GM12873 (cell line): ENCODE data around the gene ADCY5.

Experiments
- CTCF ChIP-seq: IDR thresholded peaks from 2 replicates; pipeline ENCODE4 v1.5.1; 2012; ENCODE audit warnings: low read depth, mild to moderate bottlenecking, moderate library complexity, low read length, control low read depth; ENCODE audit not compliant: insufficient read depth; ENCODE audit errors: missing control alignments

Gene ADCY5

DNA sequence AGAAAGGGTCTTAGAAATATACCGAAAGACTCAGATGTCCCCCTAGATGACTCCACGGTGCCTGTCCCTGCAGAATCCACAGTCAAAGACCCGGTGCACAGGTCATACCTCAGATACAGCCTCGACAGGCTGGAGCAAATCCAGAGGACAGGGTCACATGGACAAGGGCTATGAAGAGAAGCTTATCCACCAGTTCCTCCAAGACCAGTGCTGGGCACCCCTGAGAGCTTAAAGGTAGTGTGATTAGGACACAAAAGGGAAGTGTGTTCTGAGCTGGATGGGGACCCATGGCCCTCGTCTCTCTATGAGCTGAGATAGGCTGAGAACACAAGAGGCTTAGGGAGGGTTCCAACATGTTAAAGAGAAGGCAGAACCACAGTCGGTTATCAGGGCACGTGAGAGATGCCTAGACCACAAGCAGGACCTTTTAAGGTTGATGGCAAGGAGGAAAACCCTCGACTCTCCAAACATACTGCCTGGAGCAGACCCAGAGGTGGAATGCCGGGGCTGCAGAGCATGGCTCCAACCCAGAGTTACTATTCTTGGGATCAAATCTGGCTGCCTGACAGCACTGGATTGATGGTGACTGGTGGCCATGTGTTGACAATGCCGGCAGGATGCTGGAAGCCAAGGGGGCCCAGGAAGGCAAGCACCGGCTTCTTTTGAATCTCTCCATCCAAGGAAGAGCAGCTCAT lies 46.9 kb downstream of the ADCY5 start:
- TF ChIP-seq CTCF, result no peak

DNA sequence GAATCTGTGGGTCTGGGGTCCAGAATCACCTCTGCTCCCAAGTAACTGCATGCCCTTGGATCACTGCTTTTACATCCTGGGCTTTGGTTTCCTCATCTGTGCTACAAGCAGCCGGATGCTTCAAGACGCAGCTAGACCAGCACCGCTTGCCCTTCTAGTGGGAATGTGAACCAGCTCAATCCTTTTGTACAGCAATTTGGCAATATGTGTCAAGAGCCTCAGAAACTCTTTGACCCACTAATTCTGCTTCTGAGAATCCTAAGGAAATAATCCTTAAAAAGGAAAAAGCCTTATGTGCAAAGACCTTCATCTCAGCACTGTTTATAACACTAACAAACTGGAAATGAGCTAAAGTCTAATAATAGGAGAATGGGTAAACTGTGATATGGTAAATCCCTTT lies 48.7 kb downstream of the ADCY5 start:
- TF ChIP-seq CTCF, result no peak

DNA sequence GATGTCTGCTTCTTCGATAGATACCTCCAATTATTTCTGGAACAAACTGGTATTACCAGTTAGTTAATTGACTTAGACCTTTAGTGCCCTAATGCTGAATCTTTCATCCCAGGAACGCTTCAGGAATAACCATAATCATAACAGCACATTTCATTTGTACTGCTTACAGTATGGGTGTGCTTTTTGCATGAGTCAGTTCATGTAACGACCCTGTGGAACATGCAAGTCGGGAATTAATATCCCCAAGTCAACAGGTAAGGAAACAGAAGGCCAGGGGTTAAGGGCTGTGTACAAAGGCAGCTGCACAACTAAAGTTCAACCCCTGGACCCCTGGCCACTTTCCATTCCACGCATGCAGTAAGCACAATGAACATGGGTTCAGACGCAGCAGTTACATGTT lies 49.2 kb downstream of the ADCY5 start:
- TF ChIP-seq CTCF, result no peak

DNA sequence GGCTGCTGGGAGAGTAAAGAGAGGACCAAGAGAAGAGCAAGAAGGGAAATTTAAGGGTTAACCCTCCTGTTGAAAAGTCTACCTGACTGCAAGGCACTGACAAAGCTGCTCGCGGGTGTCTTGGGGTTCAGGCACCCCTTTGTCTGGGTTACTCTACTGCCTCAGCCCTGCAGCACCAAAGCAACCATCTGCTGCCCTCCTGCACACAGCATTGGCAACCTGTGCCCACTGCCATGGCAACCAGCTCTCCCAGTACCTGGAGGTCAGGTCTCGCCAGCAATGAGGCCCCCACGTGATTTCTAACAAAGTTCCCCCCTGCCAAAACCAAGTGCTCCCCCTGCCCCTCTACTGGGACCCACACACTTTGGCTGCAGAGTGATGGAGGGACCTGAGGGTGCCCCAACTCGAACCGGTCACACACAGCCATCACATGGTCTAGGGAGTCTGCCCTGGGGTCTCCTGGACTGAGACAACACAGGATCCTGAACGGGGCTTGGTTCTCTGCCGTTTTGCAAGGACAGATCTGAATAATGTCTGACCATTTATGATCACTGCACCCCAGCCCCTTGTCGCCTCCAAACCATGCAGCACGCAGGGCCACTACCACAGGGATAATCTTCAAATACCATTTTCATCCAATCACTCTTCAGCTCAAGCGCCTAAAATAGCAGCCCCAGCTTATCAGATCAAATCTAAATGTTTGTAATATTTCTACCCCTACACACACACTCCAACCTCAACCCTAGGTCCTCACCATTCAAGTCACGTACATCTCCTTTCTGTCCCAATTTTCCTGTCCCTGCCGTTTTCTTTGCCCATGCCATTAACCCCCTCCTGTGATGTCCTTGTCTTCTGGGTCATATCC lies 50.7 kb downstream of the ADCY5 start:
- no peak for TF ChIP-seq CTCF

DNA sequence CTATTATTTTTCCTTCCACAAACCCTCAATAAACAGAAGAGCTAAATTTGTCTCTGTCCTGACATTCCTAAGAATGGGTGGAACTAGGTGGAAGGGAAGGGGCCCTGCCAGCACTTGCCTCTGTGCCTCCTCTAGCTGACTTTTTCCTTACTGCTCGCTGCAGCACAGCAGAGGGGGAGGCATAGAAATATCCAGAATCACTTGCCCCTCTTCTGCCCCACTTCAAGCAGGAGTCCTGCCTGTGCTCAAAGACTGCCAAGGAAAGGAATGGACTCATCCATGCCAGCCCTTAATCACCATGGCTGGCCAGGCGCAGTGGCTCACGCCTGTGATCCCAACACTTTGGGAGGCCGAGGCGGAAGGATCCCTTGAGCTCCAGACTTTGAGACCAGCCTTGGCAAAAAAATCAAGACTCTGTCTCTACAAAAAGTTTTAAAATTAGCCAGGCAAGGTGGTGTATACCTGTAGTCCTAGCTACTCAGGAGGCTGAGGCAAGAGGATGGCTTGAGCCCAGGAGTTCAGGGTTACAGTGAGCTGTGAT lies 51.8 kb downstream of the ADCY5 start:
- no peak for TF ChIP-seq CTCF

DNA sequence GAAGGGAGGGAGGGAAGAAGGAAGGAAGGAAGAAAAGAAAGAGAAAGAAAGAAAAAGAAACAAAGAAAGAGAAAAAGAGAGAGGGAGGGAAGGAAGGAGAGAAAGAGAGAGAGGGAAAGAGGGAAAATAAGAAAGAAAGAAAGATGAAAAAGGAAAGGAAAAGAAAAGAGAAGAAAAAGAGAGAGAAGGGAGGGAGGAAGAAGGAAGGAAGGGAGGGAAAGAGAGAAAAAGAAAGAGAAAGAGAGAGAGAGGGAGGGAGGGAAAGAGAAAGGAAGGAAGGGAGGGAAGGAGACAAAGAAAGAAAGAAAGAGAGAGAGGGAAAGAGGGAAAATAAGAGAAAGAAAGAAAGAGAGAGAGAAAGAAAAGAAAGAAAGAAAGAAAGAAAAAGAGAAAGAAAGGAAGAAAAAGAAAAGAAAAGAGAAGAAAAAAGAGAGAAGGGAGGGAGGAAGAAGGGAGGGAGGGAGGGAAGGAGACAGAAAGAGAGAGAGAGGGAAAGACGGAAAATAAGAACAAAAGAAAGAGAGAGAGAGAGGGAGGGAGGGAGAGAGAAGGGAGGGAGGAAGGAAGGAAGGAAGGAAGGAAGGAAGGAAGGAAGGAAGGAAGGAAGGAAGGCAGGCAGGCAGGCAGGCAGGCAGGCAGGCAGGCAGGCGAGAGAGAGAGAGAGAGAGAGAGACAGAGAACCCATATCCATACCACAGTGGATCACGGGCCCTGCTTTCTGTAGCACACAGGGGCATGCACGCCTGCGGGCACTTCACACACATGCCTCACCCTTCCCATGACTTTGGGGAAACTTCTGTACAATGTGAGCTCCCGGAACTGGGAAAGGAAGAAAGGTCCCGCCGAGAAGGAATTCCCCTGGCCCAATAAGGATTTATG lies 52.5 kb downstream of the ADCY5 start:
- TF ChIP-seq CTCF, result no peak
